ENCODE results near the gene ANKS1A. TPM values are rescaled to one million over a fixed set of nuclear protein-coding genes. Genes with fewer than 3 reads are reported as not detected.
A peak's percentile ranks its signal among the peaks of the same experiment; 100 is the strongest.

Gene ANKS1A
- total RNA-seq, 1 experiment from 2014 or later = 24.0 TPM

- TF ChIP-seq, protein P1, sequence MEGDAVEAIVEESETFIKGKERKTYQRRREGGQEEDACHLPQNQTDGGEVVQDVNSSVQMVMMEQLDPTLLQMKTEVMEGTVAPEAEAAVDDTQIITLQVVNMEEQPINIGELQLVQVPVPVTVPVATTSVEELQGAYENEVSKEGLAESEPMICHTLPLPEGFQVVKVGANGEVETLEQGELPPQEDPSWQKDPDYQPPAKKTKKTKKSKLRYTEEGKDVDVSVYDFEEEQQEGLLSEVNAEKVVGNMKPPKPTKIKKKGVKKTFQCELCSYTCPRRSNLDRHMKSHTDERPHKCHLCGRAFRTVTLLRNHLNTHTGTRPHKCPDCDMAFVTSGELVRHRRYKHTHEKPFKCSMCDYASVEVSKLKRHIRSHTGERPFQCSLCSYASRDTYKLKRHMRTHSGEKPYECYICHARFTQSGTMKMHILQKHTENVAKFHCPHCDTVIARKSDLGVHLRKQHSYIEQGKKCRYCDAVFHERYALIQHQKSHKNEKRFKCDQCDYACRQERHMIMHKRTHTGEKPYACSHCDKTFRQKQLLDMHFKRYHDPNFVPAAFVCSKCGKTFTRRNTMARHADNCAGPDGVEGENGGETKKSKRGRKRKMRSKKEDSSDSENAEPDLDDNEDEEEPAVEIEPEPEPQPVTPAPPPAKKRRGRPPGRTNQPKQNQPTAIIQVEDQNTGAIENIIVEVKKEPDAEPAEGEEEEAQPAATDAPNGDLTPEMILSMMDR (IDR thresholded peaks at IDR 0.05; ENCODE audit: insufficient read depth in 1 of 2, low read depth in 1 of 2, low read length in 1 of 2, severe bottlenecking in 1 of 2, unreplicated experiment in 1 of 2) = no peak
- H3K27me3 ChIP-seq (replicated peaks; ENCODE audit: control insufficient read depth, insufficient read depth, low read length) = no peaks in the 10 kb centered on the region
- Mint-ChIP-seq H3K36me3 (ENCODE audit: insufficient read depth, unreplicated experiment) (peaks cover 20% of the 10 kb centered on the region), H3K27ac (ENCODE audit: unreplicated experiment) (no peak overlapping the region), H3K4me1 (ENCODE audit: low read depth, unreplicated experiment) (no peaks in the 10 kb centered on the region), H3K9me3 (ENCODE audit: unreplicated experiment) (no peaks in the 10 kb centered on the region), H3K27me3 (ENCODE audit: insufficient read depth, unreplicated experiment) (no peaks in the 10 kb centered on the region), H3K4me3 (ENCODE audit: unreplicated experiment) (no peak overlapping the region)
- POLR2A ChIA-PET = no interaction called here
- no peaks in the 10 kb centered on the region for H3K4me1 ChIP-seq
- no peaks in the 10 kb centered on the region for H3K9me3 ChIP-seq
- CTCF ChIA-PET = no interaction called here
- no peak overlapping the region for H3K4me3 ChIP-seq (ENCODE audit: low read depth, low read length)
- peaks cover 3% of the 10 kb centered on the region for H3K36me3 ChIP-seq (ENCODE audit: control insufficient read depth, insufficient read depth, low read length)
- DNase-seq = no peak
- intact Hi-C loops (cut with micrococcal nuclease; ENCODE audit: unreplicated experiment) = no loop called here
- BruUV-seq (replicated peaks) = no TSS peak
Measured at GRCh38 chr6:34970957-34971356, 81.9 kb downstream of the ANKS1A start.

DNA sequence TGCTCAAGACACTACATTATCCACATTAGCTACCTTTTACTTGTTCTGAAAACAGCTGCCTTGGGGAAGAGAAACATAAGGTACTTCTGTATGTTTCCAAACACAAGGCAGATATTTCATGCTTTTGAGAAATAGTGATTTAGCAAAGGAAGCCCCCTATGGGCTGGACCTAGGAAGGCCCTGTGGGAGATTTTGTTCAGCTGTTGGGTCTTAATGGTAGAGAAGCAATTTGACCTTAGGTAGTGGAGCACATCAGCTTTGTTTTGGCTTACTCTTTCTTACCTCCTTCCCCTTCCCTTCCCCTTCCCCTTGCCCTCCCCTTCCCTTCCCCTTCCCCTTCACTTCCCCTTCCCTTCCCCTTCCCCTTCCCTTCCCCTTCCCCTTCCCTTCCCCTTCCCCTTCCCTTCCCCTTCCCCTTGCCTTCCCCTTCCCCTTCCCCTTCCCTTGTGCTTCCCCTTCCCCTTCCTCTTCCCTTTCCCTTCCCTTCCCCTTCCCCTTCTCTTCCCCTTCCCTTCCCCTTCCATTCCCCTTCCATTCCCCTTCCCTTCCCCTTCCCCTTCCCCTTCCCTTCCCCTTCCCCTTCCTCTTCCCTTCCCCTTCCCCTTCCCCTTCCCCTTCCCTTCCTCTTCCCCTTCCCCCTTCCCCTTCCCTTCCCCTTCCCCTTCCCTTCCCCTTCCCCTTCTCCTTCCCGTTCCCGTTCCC is 84.6 kb downstream of the ANKS1A start:
- Mint-ChIP-seq H3K27me3 (ENCODE audit: insufficient read depth, unreplicated experiment) (no peaks in the 10 kb centered on the region), H3K4me3 (ENCODE audit: unreplicated experiment) (no peak overlapping the region), H3K27ac (ENCODE audit: unreplicated experiment) (no peak overlapping the region), H3K36me3 (ENCODE audit: insufficient read depth, unreplicated experiment) (peaks cover 20% of the 10 kb centered on the region), H3K9me3 (ENCODE audit: unreplicated experiment) (no peaks in the 10 kb centered on the region), H3K4me1 (ENCODE audit: low read depth, unreplicated experiment) (no peaks in the 10 kb centered on the region)
- intact Hi-C loops (cut with micrococcal nuclease; ENCODE audit: unreplicated experiment) = no loop called here
- H3K36me3 ChIP-seq (ENCODE audit: control insufficient read depth, insufficient read depth, low read length) = peaks cover 3% of the 10 kb centered on the region; the same call in 1 of the 2 replicates
- DNase-seq = peak in 1 of 2 experiments; percentile 17
- TF ChIP-seq, protein P1 (IDR thresholded peaks at IDR 0.05; ENCODE audit: insufficient read depth in 1 of 2, low read depth in 1 of 2, low read length in 1 of 2, severe bottlenecking in 1 of 2, unreplicated experiment in 1 of 2) = peak in 1 of 2 experiments; percentile 41
- CTCF ChIA-PET = interaction anchor here (0.8 to 1.3 kb wide), 3 partner anchors 17 to 106 kb away, joined by 3 to 4 read pairs (median 3); partner anchors contain the start of gene ANKS1A
- no peaks in the 10 kb centered on the region for H3K27me3 ChIP-seq (replicated peaks; ENCODE audit: control insufficient read depth, insufficient read depth, low read length)
- H3K4me3 ChIP-seq (ENCODE audit: low read depth, low read length) = no peak overlapping the region
- no peaks in the 10 kb centered on the region for H3K4me1 ChIP-seq
- no TSS peak for BruUV-seq (replicated peaks)
- POLR2A ChIA-PET = interaction anchor here (0.6 to 0.7 kb wide), 2 partner anchors 59 to 85 kb away, joined by 3 to 7 read pairs; partner anchors contain the start of gene TAF11
- no peaks in the 10 kb centered on the region for H3K9me3 ChIP-seq

DNA sequence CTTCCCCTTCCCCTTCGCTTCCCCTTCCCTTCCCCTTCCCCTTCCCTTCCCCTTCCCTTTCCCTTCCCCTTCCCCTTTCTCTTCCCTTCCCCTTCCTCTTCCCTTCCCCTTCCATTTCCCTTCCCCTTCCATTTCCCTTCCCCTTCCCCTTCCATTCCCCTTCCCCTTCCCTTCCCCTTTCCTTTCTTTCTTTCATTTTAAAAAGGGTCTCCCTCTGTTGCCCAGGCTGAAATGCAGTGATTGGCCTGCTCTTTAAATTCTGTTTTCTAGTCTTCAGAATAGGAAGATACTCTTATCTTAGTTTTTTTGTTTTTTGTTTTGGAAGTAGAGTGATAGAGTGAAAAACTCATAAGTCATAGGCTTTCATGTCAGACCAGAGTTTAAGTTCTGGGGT is 85.2 kb downstream of the ANKS1A start:
- no peaks in the 10 kb centered on the region for H3K27me3 Mint-ChIP-seq (ENCODE audit: insufficient read depth, unreplicated experiment)
- Histone ChIP-seq H3K4me3 (ENCODE audit: low read depth, low read length) (no peak overlapping the region), H3K36me3 (ENCODE audit: control insufficient read depth, insufficient read depth, low read length) (peaks cover 3% of the 10 kb centered on the region; the same call in 1 of the 2 replicates), H3K9me3 (no peaks in the 10 kb centered on the region), H3K27me3 (replicated peaks; ENCODE audit: control insufficient read depth, insufficient read depth, low read length) (no peaks in the 10 kb centered on the region), H3K4me1 (no peaks in the 10 kb centered on the region)
- intact Hi-C loops (cut with micrococcal nuclease; ENCODE audit: unreplicated experiment) = no loop called here
- ChIA-PET CTCF (no interaction called here), POLR2A (no interaction called here)
- H3K9me3 Mint-ChIP-seq (ENCODE audit: unreplicated experiment) = no peaks in the 10 kb centered on the region
- TF ChIP-seq, protein P1 (IDR thresholded peaks at IDR 0.05; ENCODE audit: insufficient read depth in 1 of 2, low read depth in 1 of 2, low read length in 1 of 2, severe bottlenecking in 1 of 2, unreplicated experiment in 1 of 2) = no peak
- H3K27ac Mint-ChIP-seq (ENCODE audit: unreplicated experiment) = no peak overlapping the region
- H3K4me3 Mint-ChIP-seq (ENCODE audit: unreplicated experiment) = no peak overlapping the region
- no TSS peak for BruUV-seq (replicated peaks)
- H3K36me3 Mint-ChIP-seq (ENCODE audit: insufficient read depth, unreplicated experiment) = peaks cover 20% of the 10 kb centered on the region
- no peak for DNase-seq
- H3K4me1 Mint-ChIP-seq (ENCODE audit: low read depth, unreplicated experiment) = no peaks in the 10 kb centered on the region
